ENCODE results near the gene VPS13C. TPM values are rescaled to one million over a fixed set of nuclear protein-coding genes. Genes with fewer than 3 reads are reported as not detected.

The VPS13C gene
- total RNA-seq, 1 experiment from 2014 or later = 18.6 TPM

GRCh38 chr15:61869656-61870055, 190.6 kb downstream of the VPS13C start:
- POLR2A ChIA-PET = no interaction called here

DNA sequence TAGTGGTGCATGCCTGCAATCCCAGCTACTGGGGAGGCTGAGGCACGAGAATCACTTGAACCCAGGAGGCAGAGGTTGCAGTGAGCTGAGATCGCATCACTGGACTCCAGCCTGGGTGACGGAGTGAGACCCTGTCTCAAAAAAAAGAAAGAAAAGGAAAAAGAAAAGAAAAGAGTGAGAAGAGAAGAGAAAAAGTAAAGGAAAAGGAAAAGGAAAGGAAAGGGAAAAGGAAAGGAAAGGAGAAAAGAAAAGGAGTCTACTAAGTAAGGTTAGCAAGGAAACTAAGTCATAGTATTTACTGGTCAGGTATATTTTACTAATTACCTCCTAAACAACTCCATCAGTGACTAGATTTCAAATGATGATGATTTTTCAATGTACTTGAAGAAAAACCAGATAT, 198.3 kb downstream of the VPS13C start:
- Histone ChIP-seq H3K9me3 (ENCODE audit: control insufficient read depth in 1 of 2, insufficient read depth in 1 of 2, low read depth in 1 of 2, low read length in 2 of 2) (no peaks in the 10 kb centered on the region), H3K79me2 (ENCODE audit: insufficient read depth, low read length) (no peaks in the 10 kb centered on the region), H3K36me3 (ENCODE audit: control insufficient read depth in 1 of 2, insufficient read depth in 2 of 2, low read length in 2 of 2) (no peaks in the 10 kb centered on the region), H4K20me1 (ENCODE audit: insufficient read depth) (no peaks in the 10 kb centered on the region; the same call in 1 of the 2 replicates), H3K9ac (ENCODE audit: low read length) (no peak overlapping the region), H3K4me3 (replicated peaks in 1 of 2; ENCODE audit: low read depth in 1 of 2, low read length in 2 of 2) (no peak overlapping the region), H3K27me3 (ENCODE audit: insufficient read depth, low read length) (no peaks in the 10 kb centered on the region), H3K27ac (ENCODE audit: low read depth, low read length) (no peak overlapping the region), H3K4me1 (ENCODE audit: control insufficient read depth in 1 of 2, insufficient read depth in 2 of 2, low read length in 2 of 2) (no peaks in the 10 kb centered on the region), H3K9me2 (ENCODE audit: insufficient read depth) (no peaks in the 10 kb centered on the region), H2AFZ (ENCODE audit: low read depth, low read length, poor library complexity, severe bottlenecking) (no peak overlapping the region), H3K4me2 (ENCODE audit: low read length) (no peak overlapping the region)
- TF ChIP-seq CBX3 (IDR thresholded peaks at IDR 0.05; ENCODE audit: low read depth) (no peak), EZH2 (IDR thresholded peaks at IDR 0.05) (no peak), POLR2A (IDR thresholded peaks at IDR 0.05; ENCODE audit: borderline replicate concordance, extremely low read depth, insufficient read depth, insufficient read length) (no peak), RAD21 (IDR thresholded peaks at IDR 0.05; ENCODE audit: low read depth) (no peak), JUND (IDR thresholded peaks at IDR 0.05) (no peak), YY1 (IDR thresholded peaks at IDR 0.05; ENCODE audit: extremely low read depth, insufficient replicate concordance, low read depth, low read length) (no peak)
- TF ChIP-seq, protein P1, sequence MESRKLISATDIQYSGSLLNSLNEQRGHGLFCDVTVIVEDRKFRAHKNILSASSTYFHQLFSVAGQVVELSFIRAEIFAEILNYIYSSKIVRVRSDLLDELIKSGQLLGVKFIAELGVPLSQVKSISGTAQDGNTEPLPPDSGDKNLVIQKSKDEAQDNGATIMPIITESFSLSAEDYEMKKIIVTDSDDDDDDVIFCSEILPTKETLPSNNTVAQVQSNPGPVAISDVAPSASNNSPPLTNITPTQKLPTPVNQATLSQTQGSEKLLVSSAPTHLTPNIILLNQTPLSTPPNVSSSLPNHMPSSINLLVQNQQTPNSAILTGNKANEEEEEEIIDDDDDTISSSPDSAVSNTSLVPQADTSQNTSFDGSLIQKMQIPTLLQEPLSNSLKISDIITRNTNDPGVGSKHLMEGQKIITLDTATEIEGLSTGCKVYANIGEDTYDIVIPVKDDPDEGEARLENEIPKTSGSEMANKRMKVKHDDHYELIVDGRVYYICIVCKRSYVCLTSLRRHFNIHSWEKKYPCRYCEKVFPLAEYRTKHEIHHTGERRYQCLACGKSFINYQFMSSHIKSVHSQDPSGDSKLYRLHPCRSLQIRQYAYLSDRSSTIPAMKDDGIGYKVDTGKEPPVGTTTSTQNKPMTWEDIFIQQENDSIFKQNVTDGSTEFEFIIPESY (IDR thresholded peaks at IDR 0.05; ENCODE audit: extremely low read depth, insufficient replicate concordance, low read length) = no peak
- TF ChIP-seq, protein P2, sequence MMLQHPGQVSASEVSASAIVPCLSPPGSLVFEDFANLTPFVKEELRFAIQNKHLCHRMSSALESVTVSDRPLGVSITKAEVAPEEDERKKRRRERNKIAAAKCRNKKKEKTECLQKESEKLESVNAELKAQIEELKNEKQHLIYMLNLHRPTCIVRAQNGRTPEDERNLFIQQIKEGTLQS (IDR thresholded peaks at IDR 0.05) = no peak
- ChIA-PET CTCF (no interaction called here), POLR2A (no interaction called here), RAD21 (ENCODE audit: low non-redundant PET in 1 of 2, low total read pairs in 2 of 2, uncharacterized antibody in 2 of 2, unreplicated experiment in 2 of 2) (no interaction called here)
- ATAC-seq = no peak
- DNase-seq (ENCODE audit: low read depth, low spot score) = no peak
- intact Hi-C loops (cut with micrococcal nuclease) = no loop called here
- BruUV-seq (replicated peaks) = no TSS peak

More at GRCh38 chr15:61869656-61870055, 190.6 kb downstream of the VPS13C start:
- no peak overlapping the region for H3K9ac ChIP-seq (ENCODE audit: low read length)
- no peak overlapping the region for H3K4me3 ChIP-seq (replicated peaks in 1 of 2; ENCODE audit: low read depth in 1 of 2, low read length in 2 of 2)
- ATAC-seq (no peak), DNase-seq (ENCODE audit: low read depth, low spot score) (no peak)
- intact Hi-C loops (cut with micrococcal nuclease) = loop anchor here (5.0 to 10.0 kb wide), 2 partner anchors 273 to 445 kb away; no protein-coding TSS in a partner anchor
- no peaks in the 10 kb centered on the region for H4K20me1 ChIP-seq (ENCODE audit: insufficient read depth)
- H2AFZ ChIP-seq (ENCODE audit: low read depth, low read length, poor library complexity, severe bottlenecking) = no peak overlapping the region
- no peak overlapping the region for H3K27ac ChIP-seq (ENCODE audit: low read depth, low read length)
- no peak overlapping the region for H3K4me2 ChIP-seq (ENCODE audit: low read length)
- no peaks in the 10 kb centered on the region for H3K36me3 ChIP-seq (ENCODE audit: control insufficient read depth in 1 of 2, insufficient read depth in 2 of 2, low read length in 2 of 2)
- H3K9me2 ChIP-seq (ENCODE audit: insufficient read depth) = no peaks in the 10 kb centered on the region
- no peaks in the 10 kb centered on the region for H3K79me2 ChIP-seq (ENCODE audit: insufficient read depth, low read length)
- no peaks in the 10 kb centered on the region for H3K27me3 ChIP-seq (ENCODE audit: insufficient read depth, low read length)
- ChIA-PET RAD21 (ENCODE audit: low non-redundant PET in 1 of 2, low total read pairs in 2 of 2, uncharacterized antibody in 2 of 2, unreplicated experiment in 2 of 2) (no interaction called here), CTCF (interaction anchor here (1.0 kb wide), 1 partner anchor 191 kb away, joined by 4 read pairs; no protein-coding TSS in a partner anchor)
- TF ChIP-seq SIN3A (IDR thresholded peaks at IDR 0.05; ENCODE audit: low read depth) = no peak
- TF ChIP-seq ZNF274 (IDR thresholded peaks at IDR 0.05; ENCODE audit: low read depth, low read length) = no peak
- no peak for TF ChIP-seq EZH2 (IDR thresholded peaks at IDR 0.05)
- no peak for TF ChIP-seq JUND (IDR thresholded peaks at IDR 0.05)
- TF ChIP-seq CEBPB (IDR thresholded peaks at IDR 0.05; ENCODE audit: low read depth) = no peak
- TF ChIP-seq EZH2phosphoT487 (IDR thresholded peaks at IDR 0.05; ENCODE audit: borderline replicate concordance) = no peak
- TF ChIP-seq POLR2A (IDR thresholded peaks at IDR 0.05; ENCODE audit: borderline replicate concordance, extremely low read depth, insufficient read depth, insufficient read length) = no peak
- TF ChIP-seq ELF1 (IDR thresholded peaks at IDR 0.05; ENCODE audit: borderline replicate concordance, low read depth) = no peak
- TF ChIP-seq EGR1 (IDR thresholded peaks at IDR 0.05; ENCODE audit: low read depth) = no peak
- TF ChIP-seq SRF (IDR thresholded peaks at IDR 0.05; ENCODE audit: low read depth) = no peak
- no peak for TF ChIP-seq POLR2AphosphoS5 (IDR thresholded peaks at IDR 0.05; ENCODE audit: low read depth, low read length)
- TF ChIP-seq MAX (IDR thresholded peaks at IDR 0.05) = no peak
- TF ChIP-seq RAD21 (IDR thresholded peaks at IDR 0.05; ENCODE audit: low read depth) = no peak
- no peaks in the 10 kb centered on the region for H3K9me3 ChIP-seq (ENCODE audit: control insufficient read depth in 1 of 2, insufficient read depth in 1 of 2, low read depth in 1 of 2, low read length in 2 of 2)
- H3K4me1 ChIP-seq (ENCODE audit: control insufficient read depth in 1 of 2, insufficient read depth in 2 of 2, low read length in 2 of 2) = no peaks in the 10 kb centered on the region
- BruUV-seq (replicated peaks) = no TSS peak
